Pancreas (tissue), 10 donors: ENCODE results near the gene ASPDH. TPM values are rescaled to one million over a fixed set of nuclear protein-coding genes. Genes with fewer than 3 reads are reported as not detected.
A peak's percentile ranks its signal among the peaks of the same experiment; 100 is the strongest.

ENCODE experiments used
- ATAC-seq, 4 donors: fragments of 200-7000 bp; cut with Tn5 transposase; one replicate each; pipeline versions ENCODE4 v1.8.0 to v1.9.1; 2020; ENCODE audit warnings: mild to moderate bottlenecking in 4 of 4, moderate library complexity in 4 of 4
- DNase-seq, 6 donors: peaks; one replicate each; pipeline ENCODE4 v3.0.0-alpha.2; 2020
- FAIRE-seq: peaks from 2 replicates; lab custom pipeline; 2012; peaks lifted over from hg19 to GRCh38; lab: Jason Lieb, UNC
- H3K27ac ChIP-seq, 4 donors: fragments of 200-600 bp; sonication (generic); 1 replicate in 3 of 4; 2 replicates in 1 of 4; pipeline versions ENCODE4 v1.5.0 to v1.8.0; 2020
- H3K27me3 ChIP-seq, 4 donors: fragments of 200-600 bp; one replicate each; pipeline ENCODE4 v1.8.0; 2021
- H3K36me3 ChIP-seq, 3 donors: fragments of 200-600 bp; sonication (generic) in 1 of 3; one replicate each; pipeline versions ENCODE4 v1.5.0 to v1.8.0; 2020 to 2021
- H3K4me1 ChIP-seq, 3 donors: fragments of 200-600 bp; one replicate each; pipeline ENCODE4 v1.8.0; 2021
- H3K4me3 ChIP-seq, 4 donors: fragments of 200-600 bp; sonication (generic) in 2 of 4; one replicate each; pipeline versions ENCODE4 v1.5.0 to v1.8.0; 2020 to 2021
- H3K9me3 ChIP-seq, 4 donors: fragments of 200-600 bp; one replicate each; pipeline ENCODE4 v1.8.0; 2021
- WGBS, 2 donors: extraction: QIAGEN DNeasy Blood & Tissue Kit; methylation state at CpG; one replicate each; pipeline ENCODE4 v1.1.7; 2013; 5-methylcytosine and 5-hydroxymethylcytosine counted together
- intact Hi-C, 3 donors: fragments of 100-400 bp; cut with DNase I; formaldehyde crosslinking; loops; one replicate each; pipeline versions ENCODE4 v1.11.1 to v1.14.2; 2022
- polyA plus RNA-seq, 2 donors: library from polyadenylated mRNA; stranded (reverse); fragments of 200-250 nt; gene quantifications; one replicate each; pipeline ENCODE4 v1.2.3, GENCODE V29; 2013
- total RNA-seq, 6 donors: library from RNA; stranded (reverse); fragmentation: NEBNext Ultra II Directional in 4 of 6; extraction: Animal tissue kit (Norgen Biotek cat#: 25700) in 4 of 6; gene quantifications; one replicate each; pipeline versions ENCODE4 v1.2.1 to v1.2.4, GENCODE V29; 2021 to 2023
- TF ChIP-seq, protein P1 (sequence below), 4 donors: fragments of 200-600 bp; sonication (generic) in 3 of 4; IDR thresholded peaks; one replicate each; pipeline versions ENCODE4 v1.5.0 to v1.8.0; 2021; ENCODE audit warnings: antibody characterized with exemption in 4 of 4
- donor health status: healthy with polysubstance abuse.
- donor health status: DM: no; HTN: no; CAD: no; lungs with moderate emphysema.
- donor health status: DM: no; HTN: no; CAD: no.
- donor health status: control.
- donor health status: control.
- donor health status: Bipolar disorder and iron deficiency.
- donor health status: DM: yes; HTN: yes; CAD: no.
- donor health status: DM: no; HTN: no; CAD: no.
- donor health status: DM: no; HTN: no; CAD: no.
- donor health status: DM: yes; HTN: yes; CAD: no.

The ASPDH gene
- total and polyA plus RNA-seq, 8 donors = 0.49 to 4.6 (median 1.2) TPM; not detected in 4

DNA sequence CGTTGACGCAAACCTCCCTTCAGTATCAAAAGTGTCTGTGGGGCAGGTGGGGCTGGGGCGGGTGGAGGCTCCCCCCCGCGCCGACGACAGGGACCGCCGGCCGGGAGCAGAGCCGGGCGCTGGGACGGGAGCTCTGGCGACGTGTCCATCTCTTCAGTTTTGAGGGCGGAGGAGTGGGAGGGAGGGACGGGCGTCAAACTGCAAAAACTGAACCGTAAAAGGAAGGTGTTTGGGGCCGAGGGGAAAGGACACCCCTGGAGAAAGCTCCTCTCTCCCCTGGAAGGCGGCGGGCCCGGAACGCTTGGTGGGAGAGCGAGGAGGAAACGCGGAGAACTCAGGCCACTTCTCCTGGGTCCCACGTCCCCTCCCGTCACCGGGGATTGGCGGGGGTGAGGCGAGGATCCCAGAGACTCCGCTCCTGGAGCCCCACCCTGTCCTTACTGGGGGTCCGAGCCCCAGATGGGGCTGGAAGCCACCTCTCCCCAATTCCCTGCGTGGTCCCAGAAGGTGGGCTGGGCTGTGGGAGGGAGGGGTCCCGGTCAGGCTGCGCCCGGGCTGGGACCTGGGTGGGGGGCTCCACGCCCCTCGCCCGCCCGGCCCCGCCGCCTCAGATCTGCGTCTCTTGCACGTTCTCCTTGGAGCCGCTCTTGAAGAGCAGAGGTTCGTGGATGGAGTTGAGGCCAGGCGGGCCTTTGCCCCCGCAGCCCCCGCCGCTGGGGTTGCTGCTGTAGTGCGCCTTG lies 3.4 kb upstream of the ASPDH start:
- no peak for ATAC-seq
- intact Hi-C loops = no loop called here
- peak in 1 of 6 donors; percentile 15 for DNase-seq
- Histone ChIP-seq H3K4me3 (no peak overlapping the region), H3K4me1 (no peaks in the 10 kb centered on the region), H3K9me3 (no peaks in the 10 kb centered on the region), H3K27me3 (no peaks in the 10 kb centered on the region), H3K27ac (no peak overlapping the region), H3K36me3 (no peaks in the 10 kb centered on the region)
- TF ChIP-seq, protein P1, sequence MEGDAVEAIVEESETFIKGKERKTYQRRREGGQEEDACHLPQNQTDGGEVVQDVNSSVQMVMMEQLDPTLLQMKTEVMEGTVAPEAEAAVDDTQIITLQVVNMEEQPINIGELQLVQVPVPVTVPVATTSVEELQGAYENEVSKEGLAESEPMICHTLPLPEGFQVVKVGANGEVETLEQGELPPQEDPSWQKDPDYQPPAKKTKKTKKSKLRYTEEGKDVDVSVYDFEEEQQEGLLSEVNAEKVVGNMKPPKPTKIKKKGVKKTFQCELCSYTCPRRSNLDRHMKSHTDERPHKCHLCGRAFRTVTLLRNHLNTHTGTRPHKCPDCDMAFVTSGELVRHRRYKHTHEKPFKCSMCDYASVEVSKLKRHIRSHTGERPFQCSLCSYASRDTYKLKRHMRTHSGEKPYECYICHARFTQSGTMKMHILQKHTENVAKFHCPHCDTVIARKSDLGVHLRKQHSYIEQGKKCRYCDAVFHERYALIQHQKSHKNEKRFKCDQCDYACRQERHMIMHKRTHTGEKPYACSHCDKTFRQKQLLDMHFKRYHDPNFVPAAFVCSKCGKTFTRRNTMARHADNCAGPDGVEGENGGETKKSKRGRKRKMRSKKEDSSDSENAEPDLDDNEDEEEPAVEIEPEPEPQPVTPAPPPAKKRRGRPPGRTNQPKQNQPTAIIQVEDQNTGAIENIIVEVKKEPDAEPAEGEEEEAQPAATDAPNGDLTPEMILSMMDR (IDR thresholded peaks at IDR 0.05) = no peak
- FAIRE-seq = no peak
- WGBS, 2 donors = 38 to 47% methylated on average over 42 to 53 of the region's 53 CpGs

DNA sequence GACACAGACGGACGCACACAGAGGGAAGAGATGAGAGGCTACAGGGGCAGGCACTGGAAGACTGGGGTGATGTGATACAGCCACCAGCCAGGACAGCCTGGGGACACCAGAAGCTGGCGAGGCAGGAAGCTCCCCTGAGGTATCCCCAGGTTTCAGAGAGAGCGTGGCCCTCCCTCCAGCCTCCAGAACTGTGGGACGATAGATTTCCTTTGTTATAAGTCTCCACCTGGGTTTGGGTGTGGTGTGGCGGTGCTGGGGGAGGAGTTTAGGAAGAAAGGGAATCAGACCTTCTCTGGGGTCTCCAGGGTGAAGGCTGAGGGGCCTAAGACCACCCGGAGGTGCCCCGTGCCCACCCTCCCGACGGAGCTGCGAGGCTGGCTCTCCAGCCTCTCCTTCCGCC lies 2.7 kb upstream of the ASPDH start:
- 34 to 36% methylated on average over 12 of the region's 12 CpGs for WGBS, 2 donors
- TF ChIP-seq, protein P1 (IDR thresholded peaks at IDR 0.05) = no peak
- DNase-seq = peak in 1 of 6 donors; percentile 21
- ATAC-seq = no peak
- no peaks in the 10 kb centered on the region for H3K4me1 ChIP-seq
- FAIRE-seq = no peak
- H3K27me3 ChIP-seq = no peaks in the 10 kb centered on the region
- H3K4me3 ChIP-seq = no peak overlapping the region
- no peaks in the 10 kb centered on the region for H3K36me3 ChIP-seq
- H3K9me3 ChIP-seq = no peaks in the 10 kb centered on the region
- intact Hi-C loops = no loop called here
- no peak overlapping the region for H3K27ac ChIP-seq

DNA sequence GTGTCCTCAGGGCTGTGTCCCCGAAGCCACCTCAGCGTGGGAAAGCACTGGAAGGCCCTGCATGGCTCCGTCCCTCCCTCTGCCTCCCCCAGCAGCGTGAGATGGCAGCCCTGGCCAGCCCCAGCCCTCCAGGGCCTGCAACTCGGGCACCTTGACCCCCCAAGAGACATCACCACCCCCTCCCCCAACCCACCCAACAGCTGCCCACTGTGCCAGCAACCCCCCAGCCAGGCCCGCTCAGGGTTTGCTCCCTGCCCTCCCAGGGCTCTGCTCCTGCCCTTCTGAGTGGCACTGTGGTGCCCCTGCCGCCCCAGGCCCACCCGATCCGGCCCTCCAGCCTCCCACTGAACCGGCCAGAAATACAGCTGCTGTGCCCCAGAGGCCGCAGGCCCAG lies 1.5 kb upstream of the ASPDH start:
- Histone ChIP-seq H3K36me3 (no peaks in the 10 kb centered on the region), H3K27me3 (no peaks in the 10 kb centered on the region), H3K4me1 (no peaks in the 10 kb centered on the region), H3K9me3 (no peaks in the 10 kb centered on the region), H3K4me3 (no peak overlapping the region), H3K27ac (no peak overlapping the region)
- peak in 2 of 6 donors; percentile 12 to 70 for DNase-seq
- TF ChIP-seq, protein P1 (IDR thresholded peaks at IDR 0.05) = no peak
- intact Hi-C loops = no loop called here
- no peak for ATAC-seq
- FAIRE-seq = no peak
- 51 to 73% methylated on average over 9 to 11 of the region's 11 CpGs for WGBS, 2 donors

DNA sequence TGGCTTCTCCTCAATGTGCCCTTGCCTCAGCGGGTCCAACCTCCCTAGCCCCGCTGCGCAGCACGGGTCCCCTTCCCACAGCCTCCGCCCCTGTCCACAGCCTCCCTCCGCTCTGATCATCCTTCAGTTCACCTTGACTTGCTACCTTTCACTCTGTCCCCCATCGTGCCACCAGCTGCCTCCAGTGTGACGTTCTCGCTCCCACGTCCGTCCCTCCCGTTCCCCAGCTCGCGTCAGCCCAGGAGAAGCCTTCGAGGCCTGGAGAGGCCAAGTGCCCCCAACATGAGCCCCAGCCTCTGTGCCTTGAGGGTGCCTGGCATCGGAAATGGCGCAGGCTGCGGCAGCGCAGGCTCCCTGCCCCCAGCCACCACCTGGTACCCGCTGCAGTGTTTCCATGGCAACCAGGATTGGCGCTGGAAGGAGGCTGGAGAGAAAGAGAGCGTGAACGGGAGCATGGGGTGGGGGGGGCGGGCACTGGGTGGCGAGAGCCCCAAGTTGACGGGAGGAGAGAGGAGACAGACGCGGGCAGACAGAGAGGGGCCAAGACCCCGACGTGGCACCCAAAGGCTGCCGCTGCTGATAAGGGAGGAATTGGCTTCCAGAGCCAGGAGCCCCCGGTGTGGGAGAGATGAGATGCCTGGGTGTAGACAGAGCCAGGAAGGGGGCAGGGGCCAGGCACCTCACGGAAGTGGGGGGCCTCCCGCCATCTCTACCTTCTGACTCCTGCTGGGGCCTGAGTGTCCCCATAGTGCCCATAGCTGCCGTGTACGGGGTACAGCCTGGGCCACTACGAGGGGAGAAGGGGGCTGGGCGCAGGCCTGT lies 844 bp upstream of the ASPDH start:
- no peak for ATAC-seq
- no peak for FAIRE-seq
- peak in 3 of 6 donors; percentile 13 to 73 (median 54) for DNase-seq
- intact Hi-C loops = no loop called here
- H3K36me3 ChIP-seq = no peaks in the 10 kb centered on the region
- TF ChIP-seq, protein P1 (IDR thresholded peaks at IDR 0.05) = no peak
- H3K27ac ChIP-seq = no peak overlapping the region
- 28% methylated on average over 35 to 38 of the region's 38 CpGs for WGBS, 2 donors
- H3K4me3 ChIP-seq = no peak overlapping the region
- no peaks in the 10 kb centered on the region for H3K9me3 ChIP-seq
- H3K4me1 ChIP-seq = no peaks in the 10 kb centered on the region
- H3K27me3 ChIP-seq = no peaks in the 10 kb centered on the region
